Osteoblast (primary cell): ENCODE results near the gene ARPC2. TPM values are rescaled to one million over a fixed set of nuclear protein-coding genes. Genes with fewer than 3 reads are reported as not detected.

Experiments
- DNase-seq: peaks from one replicate; pipeline ENCODE4 v3.0.0; 2011; ENCODE audit warnings: low spot score, mixed read lengths; ENCODE audit not compliant: insufficient read length; ENCODE audit errors: missing footprints
- H2AFZ ChIP-seq: 2 replicates; pipeline ENCODE4 v1.6.0; 2011; ENCODE audit warnings: mild to moderate bottlenecking, low read length
- H3K27ac ChIP-seq: 2 replicates; pipeline ENCODE4 v1.5.1; 2011; ENCODE audit warnings: mild to moderate bottlenecking, low read depth, low read length, moderate library complexity
- H3K27me3 ChIP-seq: 2 replicates; pipeline ENCODE4 v1.6.0; 2012; ENCODE audit warnings: mild to moderate bottlenecking, control low read depth, inconsistent platforms, low read length, moderate library complexity; ENCODE audit not compliant: insufficient read depth
- H3K36me3 ChIP-seq: 2 replicates; pipeline ENCODE4 v1.5.1; 2011; ENCODE audit warnings: mild to moderate bottlenecking, low read length, control low read depth, moderate library complexity; ENCODE audit not compliant: insufficient read depth
- H3K4me1 ChIP-seq: 2 replicates; pipeline ENCODE4 v1.5.1; 2011; ENCODE audit warnings: mild to moderate bottlenecking, low read length, control low read depth, moderate library complexity; ENCODE audit not compliant: insufficient read depth
- H3K4me2 ChIP-seq: 2 replicates; pipeline ENCODE4 v1.6.0; 2011; ENCODE audit warnings: mild to moderate bottlenecking, low read length; ENCODE audit not compliant: insufficient read depth
- H3K4me3 ChIP-seq: fragments of 200-600 bp; sonication (generic); 3 replicates; pipeline ENCODE4 v1.5.1; 2012; ENCODE audit warnings: mild to moderate bottlenecking, low read length, inconsistent platforms; ENCODE audit not compliant: insufficient read depth
- H3K79me2 ChIP-seq: 2 replicates; pipeline ENCODE4 v1.6.0; 2012; ENCODE audit warnings: mild to moderate bottlenecking, low read length, control low read depth, inconsistent platforms; ENCODE audit not compliant: insufficient read depth
- H3K9me3 ChIP-seq: 2 replicates; pipeline ENCODE4 v1.5.1; 2011; ENCODE audit warnings: low read depth, low read length, control low read depth
- H4K20me1 ChIP-seq: 2 replicates; pipeline ENCODE4 v1.6.0; 2012; ENCODE audit warnings: mild to moderate bottlenecking, low read length, control low read depth; ENCODE audit not compliant: insufficient read depth
- total RNA-seq: library from RNA; depleted of rRNA; stranded (reverse); fragments of >200 nt; gene quantifications from 2 replicates; pipeline ENCODE4 v1.2.3, GENCODE V29; 2012
- TF ChIP-seq, protein P1 (sequence below): IDR thresholded peaks from 2 replicates; pipeline ENCODE4 v1.5.1; 2011; ENCODE audit warnings: mild to moderate bottlenecking, low read depth, low read length, moderate library complexity; ENCODE audit errors: extremely low read depth

Gene ARPC2
- total RNA-seq, 1 donor: 301 TPM

DNA sequence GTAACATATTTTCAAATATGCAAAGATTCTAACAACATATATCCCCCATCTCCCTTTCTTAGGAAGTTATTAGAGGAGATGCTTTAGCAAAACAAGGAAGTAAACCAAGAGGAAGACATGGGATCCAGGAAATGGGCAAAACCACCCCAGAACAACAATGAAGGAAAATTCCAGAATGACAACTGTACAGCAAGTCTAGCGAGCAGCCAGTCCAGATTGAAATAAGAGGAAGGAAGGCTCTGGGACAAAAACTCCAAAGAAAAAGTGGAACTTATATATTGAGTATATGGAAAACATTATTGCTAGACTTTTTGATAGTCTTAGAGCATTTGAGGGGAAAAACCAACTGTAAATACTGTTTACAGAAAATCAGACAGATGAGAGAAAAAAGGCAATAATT, 2.9 kb upstream of the ARPC2 start:
- no peaks in the 10 kb centered on the region for H3K36me3 ChIP-seq
- no peak overlapping the region for H3K4me2 ChIP-seq
- TF ChIP-seq, protein P1, sequence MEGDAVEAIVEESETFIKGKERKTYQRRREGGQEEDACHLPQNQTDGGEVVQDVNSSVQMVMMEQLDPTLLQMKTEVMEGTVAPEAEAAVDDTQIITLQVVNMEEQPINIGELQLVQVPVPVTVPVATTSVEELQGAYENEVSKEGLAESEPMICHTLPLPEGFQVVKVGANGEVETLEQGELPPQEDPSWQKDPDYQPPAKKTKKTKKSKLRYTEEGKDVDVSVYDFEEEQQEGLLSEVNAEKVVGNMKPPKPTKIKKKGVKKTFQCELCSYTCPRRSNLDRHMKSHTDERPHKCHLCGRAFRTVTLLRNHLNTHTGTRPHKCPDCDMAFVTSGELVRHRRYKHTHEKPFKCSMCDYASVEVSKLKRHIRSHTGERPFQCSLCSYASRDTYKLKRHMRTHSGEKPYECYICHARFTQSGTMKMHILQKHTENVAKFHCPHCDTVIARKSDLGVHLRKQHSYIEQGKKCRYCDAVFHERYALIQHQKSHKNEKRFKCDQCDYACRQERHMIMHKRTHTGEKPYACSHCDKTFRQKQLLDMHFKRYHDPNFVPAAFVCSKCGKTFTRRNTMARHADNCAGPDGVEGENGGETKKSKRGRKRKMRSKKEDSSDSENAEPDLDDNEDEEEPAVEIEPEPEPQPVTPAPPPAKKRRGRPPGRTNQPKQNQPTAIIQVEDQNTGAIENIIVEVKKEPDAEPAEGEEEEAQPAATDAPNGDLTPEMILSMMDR: no peak
- peaks cover 15% of the 10 kb centered on the region for H3K4me1 ChIP-seq
- no peak overlapping the region for H3K27ac ChIP-seq
- no peak overlapping the region for H3K4me3 ChIP-seq
- H3K9me3 ChIP-seq: no peaks in the 10 kb centered on the region
- no peak overlapping the region for H2AFZ ChIP-seq
- peaks cover 28% of the 10 kb centered on the region for H3K79me2 ChIP-seq
- H4K20me1 ChIP-seq: peaks cover 17% of the 10 kb centered on the region
- no peaks in the 10 kb centered on the region for H3K27me3 ChIP-seq
- no peak for DNase-seq

DNA sequence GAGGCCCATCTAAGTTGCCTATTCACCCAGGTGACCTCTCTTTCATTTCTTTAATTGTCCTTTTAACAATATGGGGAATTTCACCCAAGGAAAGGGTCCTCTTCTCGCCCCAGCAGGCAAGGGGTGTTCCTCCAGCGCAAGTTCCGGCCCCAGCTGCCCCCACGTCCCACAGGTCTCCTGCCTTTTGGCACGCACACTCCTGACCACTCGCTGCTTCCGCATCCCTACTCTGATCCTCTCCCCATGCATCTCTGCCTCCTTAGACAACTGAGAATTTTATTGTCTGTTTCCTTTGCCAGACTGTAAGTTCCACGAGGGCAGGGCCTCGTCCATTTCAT, 684 bp upstream of the ARPC2 start:
- H3K9me3 ChIP-seq: no peaks in the 10 kb centered on the region
- H3K36me3 ChIP-seq: peaks cover 7% of the 10 kb centered on the region
- H3K27me3 ChIP-seq: no peaks in the 10 kb centered on the region
- peaks cover 39% of the 10 kb centered on the region for H4K20me1 ChIP-seq
- DNase-seq: no peak
- H3K4me2 ChIP-seq: peak overlapping the region; percentile 87
- peak overlapping the region; percentile 96 for H3K4me3 ChIP-seq
- peak overlapping the region; percentile 97 for H2AFZ ChIP-seq
- H3K27ac ChIP-seq: peak overlapping the region; percentile 88
- H3K4me1 ChIP-seq: peaks cover 36% of the 10 kb centered on the region
- H3K79me2 ChIP-seq: peaks cover 49% of the 10 kb centered on the region
- TF ChIP-seq, protein P1: no peak

DNA sequence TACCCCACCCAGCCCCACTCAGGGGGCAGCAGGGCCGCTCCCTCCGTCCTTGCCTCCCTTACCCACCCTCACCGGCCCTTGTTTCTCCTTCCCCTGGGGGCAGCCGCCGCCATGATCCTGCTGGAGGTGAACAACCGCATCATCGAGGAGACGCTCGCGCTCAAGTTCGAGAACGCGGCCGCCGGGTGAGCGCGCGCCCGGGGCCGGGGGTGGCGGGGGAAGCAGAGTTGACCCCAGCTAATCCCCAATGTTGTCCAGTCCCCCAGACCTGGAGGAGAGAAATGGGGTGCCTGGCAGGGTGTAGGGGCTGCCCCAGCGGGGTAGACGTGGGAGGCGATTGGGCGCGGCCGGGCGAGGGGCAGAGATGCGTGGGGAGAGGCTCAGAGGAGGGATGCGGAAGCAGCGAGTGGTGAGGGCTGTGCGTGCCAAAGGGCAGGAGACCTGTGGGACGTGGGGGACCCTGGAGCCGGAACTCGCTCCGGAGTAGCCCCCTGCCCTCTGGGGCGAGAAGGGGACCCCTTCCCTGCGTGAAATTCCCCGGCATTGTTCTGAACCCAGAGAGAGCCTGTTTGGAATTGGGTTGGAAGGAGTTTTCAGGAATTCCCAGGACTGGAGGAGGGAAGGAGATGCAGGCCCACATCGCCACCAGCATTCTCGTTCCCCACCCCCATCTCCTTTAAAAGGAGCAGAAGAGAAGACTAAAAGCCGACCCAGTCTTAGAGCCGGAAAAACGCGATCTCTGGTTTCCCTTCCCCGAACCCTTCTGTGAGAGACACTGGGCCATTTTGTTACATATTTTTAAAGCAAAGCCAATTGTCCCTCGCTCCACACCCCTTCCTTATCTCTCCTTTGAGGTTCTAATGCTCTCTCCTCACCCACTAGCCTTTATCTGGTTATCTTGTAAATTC, 625 bp downstream of the ARPC2 start:
- Histone ChIP-seq H3K27me3 (no peaks in the 10 kb centered on the region), H3K4me2 (peak overlapping the region; percentile 83), H2AFZ (peak overlapping the region; percentile 25), H3K4me3 (peak overlapping the region; percentile 96), H3K79me2 (peaks cover 63% of the 10 kb centered on the region), H3K27ac (peak overlapping the region; percentile 90), H3K9me3 (no peaks in the 10 kb centered on the region), H3K36me3 (peaks cover 14% of the 10 kb centered on the region), H3K4me1 (peaks cover 48% of the 10 kb centered on the region), H4K20me1 (peaks cover 50% of the 10 kb centered on the region)
- TF ChIP-seq, protein P1: no peak
- peak; percentile 90 for DNase-seq
